ENCODE measurements around the gene SMYD1. TPM values are rescaled to one million over a fixed set of nuclear protein-coding genes. Genes with fewer than 3 reads are reported as not detected.

SMYD1 gene
- total RNA-seq, 2 donors from 2014 or later, result not detected

Small RNA genes within 50 kb of the gene (microRNA-seq; reads per million reads assigned to microRNA genes)
- gene MIR4780 (ENCODE audit: borderline microRNAs expressed in 2 of 2), result 0 reads per million in 2 donors

Other genes with a start within 250 kb of the SMYD1 start
- gene RGPD2, start 242.0 kb upstream of the SMYD1 start, total RNA-seq, result 1 to 10 TPM; 4.4 to 6.4 TPM
- 10 to 100 TPM in 1 of 2 donors, 1 to 10 TPM in 1; 5.2 to 11.5 TPM for gene RNU2-63P, start 51.3 kb upstream of the SMYD1 start, total RNA-seq
- 10 to 100 TPM; 19.9 to 21.8 TPM for gene KRCC1, start 12.0 kb upstream of the SMYD1 start, total RNA-seq
- not detected for gene FABP1, start 60.2 kb downstream of the SMYD1 start, total RNA-seq
- gene THNSL2, start 102.5 kb downstream of the SMYD1 start, total RNA-seq, result 10 to 100 TPM in 1 of 2 donors, 1 to 10 TPM in 1; 7.1 to 12.3 TPM

All from posterior vena cava (tissue), 2 donors.